Fibroblast of pulmonary artery (primary cell): Measurements from ENCODE around the gene ANKRD33.

ENCODE experiments used
- DNase-seq: peaks from one replicate; pipeline ENCODE4 v3.0.0-alpha.2; 2010; ENCODE audit warnings: low read depth
- H3K4me3 ChIP-seq: replicated peaks from 2 replicates; pipeline ENCODE4 v1.5.1; 2011; ENCODE audit warnings: low read depth, mild to moderate bottlenecking, control low read depth, low read length, moderate library complexity
- TF ChIP-seq, protein P1 (sequence below): IDR thresholded peaks from 2 replicates; pipeline ENCODE4 v1.5.1; 2011; ENCODE audit warnings: mild to moderate bottlenecking, control low read depth, low read length, inconsistent platforms; ENCODE audit errors: missing control alignments

Gene ANKRD33

DNA sequence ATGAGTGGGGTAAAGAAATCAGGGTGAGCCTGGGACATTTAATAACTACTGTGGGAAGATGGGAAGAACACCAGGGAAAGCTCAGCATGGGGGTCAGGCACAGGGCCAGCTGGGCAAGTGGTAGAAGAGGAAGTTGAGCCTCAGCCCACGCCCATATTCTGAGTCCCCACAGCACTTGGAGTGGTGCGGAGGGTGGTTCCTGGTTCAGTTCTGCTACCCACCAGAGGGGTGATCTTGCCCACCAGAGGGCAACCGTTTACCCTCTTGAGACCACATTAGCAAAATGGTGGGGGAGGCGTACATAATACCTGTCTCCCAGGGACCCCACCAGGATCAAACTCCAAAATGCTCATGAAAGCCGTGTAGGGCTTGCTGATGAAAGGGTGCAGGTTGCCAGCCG lies 16.8 kb upstream of the ANKRD33 start:
- DNase-seq, result no peak
- H3K4me3 ChIP-seq, result no peak overlapping the region
- TF ChIP-seq, protein P1, sequence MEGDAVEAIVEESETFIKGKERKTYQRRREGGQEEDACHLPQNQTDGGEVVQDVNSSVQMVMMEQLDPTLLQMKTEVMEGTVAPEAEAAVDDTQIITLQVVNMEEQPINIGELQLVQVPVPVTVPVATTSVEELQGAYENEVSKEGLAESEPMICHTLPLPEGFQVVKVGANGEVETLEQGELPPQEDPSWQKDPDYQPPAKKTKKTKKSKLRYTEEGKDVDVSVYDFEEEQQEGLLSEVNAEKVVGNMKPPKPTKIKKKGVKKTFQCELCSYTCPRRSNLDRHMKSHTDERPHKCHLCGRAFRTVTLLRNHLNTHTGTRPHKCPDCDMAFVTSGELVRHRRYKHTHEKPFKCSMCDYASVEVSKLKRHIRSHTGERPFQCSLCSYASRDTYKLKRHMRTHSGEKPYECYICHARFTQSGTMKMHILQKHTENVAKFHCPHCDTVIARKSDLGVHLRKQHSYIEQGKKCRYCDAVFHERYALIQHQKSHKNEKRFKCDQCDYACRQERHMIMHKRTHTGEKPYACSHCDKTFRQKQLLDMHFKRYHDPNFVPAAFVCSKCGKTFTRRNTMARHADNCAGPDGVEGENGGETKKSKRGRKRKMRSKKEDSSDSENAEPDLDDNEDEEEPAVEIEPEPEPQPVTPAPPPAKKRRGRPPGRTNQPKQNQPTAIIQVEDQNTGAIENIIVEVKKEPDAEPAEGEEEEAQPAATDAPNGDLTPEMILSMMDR, result no peak

DNA sequence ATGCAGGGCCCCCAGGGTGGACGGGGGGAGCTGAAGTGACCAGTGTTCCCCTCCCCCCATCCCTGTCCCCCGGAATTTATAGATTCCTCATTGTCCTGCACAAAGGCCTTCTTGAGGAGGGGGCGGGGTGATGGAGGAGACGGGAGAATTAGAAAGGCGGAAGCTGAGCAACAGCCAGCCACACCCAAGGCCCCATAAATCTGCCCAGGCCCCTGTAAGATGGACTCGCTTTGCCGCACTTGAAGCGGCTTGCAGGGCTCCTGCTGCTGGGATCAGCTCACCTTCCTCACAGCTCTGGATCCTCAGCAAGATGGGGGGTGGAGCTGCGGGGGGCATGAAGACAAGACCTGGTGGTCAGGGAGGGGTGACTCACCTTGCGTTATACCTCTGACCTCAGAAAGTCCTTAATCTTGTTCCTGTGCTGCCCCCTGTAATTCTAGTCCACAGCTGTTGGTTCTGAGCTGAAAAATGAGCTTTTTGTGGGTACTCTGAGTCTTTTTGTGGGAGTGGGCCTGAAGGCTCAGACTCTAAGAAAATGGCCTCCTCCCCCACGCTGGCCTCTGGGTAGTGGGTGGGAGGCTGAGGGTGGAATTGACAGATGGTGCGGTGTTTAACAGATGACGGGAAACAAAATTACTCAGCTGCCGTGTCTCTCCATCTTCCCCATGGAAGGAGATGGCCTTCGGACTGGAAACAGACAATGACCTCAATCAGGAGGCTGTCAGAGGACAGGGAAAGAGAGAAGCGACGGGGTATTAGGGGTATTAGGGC lies 15.8 kb upstream of the ANKRD33 start:
- TF ChIP-seq, protein P1, result no peak
- DNase-seq, result no peak
- H3K4me3 ChIP-seq, result no peak overlapping the region

DNA sequence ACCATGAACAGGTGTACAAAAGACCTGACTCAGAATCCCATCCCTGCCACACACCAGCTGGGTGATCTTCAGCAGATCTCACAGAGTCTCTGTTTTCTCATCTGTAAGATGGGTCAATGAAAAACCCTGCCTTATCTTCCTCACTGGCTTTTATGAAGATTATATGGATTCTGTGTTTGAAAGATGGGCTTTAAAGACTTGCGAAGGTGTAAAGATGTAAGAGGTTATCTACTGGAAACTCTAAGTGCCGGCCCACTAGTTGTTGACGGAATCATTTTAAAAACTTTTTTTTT lies 15.3 kb upstream of the ANKRD33 start:
- DNase-seq, result no peak
- TF ChIP-seq, protein P1, result no peak
- no peak overlapping the region for H3K4me3 ChIP-seq

DNA sequence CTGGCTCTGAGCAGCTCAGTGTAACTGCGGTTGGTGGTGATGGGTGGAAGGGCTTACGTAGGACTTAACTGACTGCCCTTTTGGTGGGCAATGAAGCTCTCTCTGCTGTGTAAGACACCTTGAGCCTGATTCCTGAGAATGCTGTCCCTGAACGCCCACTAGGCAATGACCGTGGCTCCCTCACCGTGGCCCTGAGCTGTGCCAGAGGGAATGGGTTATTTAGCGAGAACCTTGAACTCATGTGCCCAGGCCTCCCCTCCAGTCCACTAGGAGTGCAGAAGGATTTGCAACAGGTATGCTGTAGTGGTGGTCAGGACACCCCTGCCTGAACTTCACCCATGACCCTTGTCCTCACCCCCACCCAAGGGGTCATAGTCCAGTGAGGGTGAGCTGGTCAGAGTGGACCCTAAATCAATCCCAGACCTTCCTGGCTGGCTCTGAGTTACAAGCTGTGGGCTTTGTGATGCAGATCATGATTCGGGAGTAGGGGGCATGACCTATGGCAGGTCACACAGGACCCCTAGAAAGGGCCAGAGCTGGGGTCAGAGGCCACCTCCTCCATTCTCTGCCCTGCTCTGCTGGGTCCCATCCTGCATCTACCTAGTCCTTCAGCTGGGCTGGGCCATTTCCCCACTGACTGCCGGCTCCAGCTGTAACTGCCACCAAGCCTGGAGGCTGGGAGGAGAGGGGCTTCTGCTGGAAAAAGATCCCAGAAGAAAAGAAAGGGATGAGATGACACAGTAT lies 14.5 kb upstream of the ANKRD33 start:
- H3K4me3 ChIP-seq, result no peak overlapping the region
- TF ChIP-seq, protein P1, result no peak
- no peak for DNase-seq

DNA sequence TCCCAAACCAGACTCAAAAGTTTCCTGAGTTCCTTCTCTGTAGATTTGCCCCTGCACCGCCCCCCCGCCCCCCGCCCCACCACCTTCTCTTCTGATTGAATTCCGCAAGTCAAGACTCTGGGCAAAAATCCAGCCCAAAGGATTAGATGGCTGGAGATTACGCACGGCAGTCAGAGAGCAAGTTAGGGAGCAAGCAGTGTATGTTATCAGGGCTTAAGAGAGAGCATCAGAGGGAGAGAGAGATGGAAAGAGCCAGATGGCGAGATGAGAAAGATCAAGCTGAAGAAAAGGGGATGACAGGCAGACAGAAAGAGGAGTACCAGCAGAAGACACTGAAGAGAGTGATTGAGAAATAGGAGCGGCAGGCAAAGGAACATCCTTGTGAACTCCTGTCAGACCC lies 13.9 kb upstream of the ANKRD33 start:
- no peak for DNase-seq
- TF ChIP-seq, protein P1, result no peak
- H3K4me3 ChIP-seq, result no peak overlapping the region

DNA sequence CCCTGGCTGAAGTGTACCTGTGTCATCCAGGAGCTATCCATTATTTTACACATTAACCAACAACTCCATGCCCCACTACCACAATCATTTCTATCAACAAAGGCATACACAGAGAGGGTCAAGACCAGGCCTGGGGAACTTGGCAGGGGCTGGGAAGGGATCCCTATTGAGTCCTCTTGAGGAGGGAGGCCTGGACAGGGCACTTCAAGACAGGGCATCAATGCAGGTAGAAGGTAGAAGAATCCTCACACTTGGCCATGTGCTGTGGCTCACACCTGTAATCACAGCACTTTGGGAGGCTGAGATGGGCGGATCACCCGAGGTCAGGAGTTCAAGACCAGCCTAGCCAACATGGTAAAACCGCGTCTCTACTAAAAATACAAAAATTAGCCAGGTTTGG lies 13.4 kb upstream of the ANKRD33 start:
- H3K4me3 ChIP-seq, result no peak overlapping the region
- TF ChIP-seq, protein P1, result no peak
- no peak for DNase-seq
